ENCODE data around the gene MGAT5.

MGAT5 gene

GRCh38 chr2:134336352-134336751 is 82.5 kb downstream of the MGAT5 start:
- Histone ChIP-seq H3K4me3 (ENCODE audit: extremely low read depth, insufficient read depth, low read length, poor library complexity, severe bottlenecking) (no peak overlapping the region), H3K9me3 (ENCODE audit: control insufficient read depth, low read length) (no peaks in the 10 kb centered on the region), H3K4me1 (ENCODE audit: control insufficient read depth, insufficient read depth, low read length, poor library complexity, severe bottlenecking) (peaks cover 5% of the 10 kb centered on the region), H3K36me3 (ENCODE audit: control insufficient read depth, insufficient read depth, low read length) (peaks cover 2% of the 10 kb centered on the region), H3K27ac (ENCODE audit: low read depth, low read length, severe bottlenecking) (no peak overlapping the region)
- WGBS, 2 experiments (ENCODE audit: insufficient coverage in 2 of 2) = 60 to 75% methylated on average over 3 to 4 of the region's 4 CpGs

- 86 to 96% methylated on average over 3 of the region's 3 CpGs for WGBS, 2 experiments (ENCODE audit: insufficient coverage in 2 of 2)
Observed at GRCh38 chr2:134336921-134337320, 83.0 kb downstream of the MGAT5 start.

GRCh38 chr2:134337631-134338030 is 83.8 kb downstream of the MGAT5 start:
- Histone ChIP-seq H3K27ac (ENCODE audit: low read depth, low read length, severe bottlenecking) (no peak overlapping the region), H3K9me3 (ENCODE audit: control insufficient read depth, low read length) (no peaks in the 10 kb centered on the region), H3K4me1 (ENCODE audit: control insufficient read depth, insufficient read depth, low read length, poor library complexity, severe bottlenecking) (peaks cover 5% of the 10 kb centered on the region), H3K4me3 (ENCODE audit: extremely low read depth, insufficient read depth, low read length, poor library complexity, severe bottlenecking) (no peak overlapping the region), H3K36me3 (ENCODE audit: control insufficient read depth, insufficient read depth, low read length) (no peaks in the 10 kb centered on the region)
- no CpG with 5 or more reads among the region's 1 CpG for WGBS, 2 experiments (ENCODE audit: insufficient coverage in 2 of 2)

More at GRCh38 chr2:134336921-134337320, 83.0 kb downstream of the MGAT5 start:
- Histone ChIP-seq H3K4me1 (ENCODE audit: control insufficient read depth, insufficient read depth, low read length, poor library complexity, severe bottlenecking) (peaks cover 5% of the 10 kb centered on the region), H3K9me3 (ENCODE audit: control insufficient read depth, low read length) (no peaks in the 10 kb centered on the region), H3K4me3 (ENCODE audit: extremely low read depth, insufficient read depth, low read length, poor library complexity, severe bottlenecking) (no peak overlapping the region), H3K27ac (ENCODE audit: low read depth, low read length, severe bottlenecking) (no peak overlapping the region), H3K36me3 (ENCODE audit: control insufficient read depth, insufficient read depth, low read length) (no peaks in the 10 kb centered on the region)

GRCh38 chr2:134338208-134338607 is 84.3 kb downstream of the MGAT5 start:
- 97 to 98% methylated on average over 6 to 8 of the region's 8 CpGs for WGBS, 2 experiments (ENCODE audit: insufficient coverage in 2 of 2)
- H3K36me3 ChIP-seq (ENCODE audit: control insufficient read depth, insufficient read depth, low read length) = no peaks in the 10 kb centered on the region
- no peak overlapping the region for H3K4me3 ChIP-seq (ENCODE audit: extremely low read depth, insufficient read depth, low read length, poor library complexity, severe bottlenecking)
- peaks cover 5% of the 10 kb centered on the region for H3K4me1 ChIP-seq (ENCODE audit: control insufficient read depth, insufficient read depth, low read length, poor library complexity, severe bottlenecking)
- H3K27ac ChIP-seq (ENCODE audit: low read depth, low read length, severe bottlenecking) = no peak overlapping the region
- H3K9me3 ChIP-seq (ENCODE audit: control insufficient read depth, low read length) = no peaks in the 10 kb centered on the region

- Histone ChIP-seq H3K9me3 (ENCODE audit: control insufficient read depth, low read length) (no peaks in the 10 kb centered on the region), H3K4me3 (ENCODE audit: extremely low read depth, insufficient read depth, low read length, poor library complexity, severe bottlenecking) (no peak overlapping the region), H3K27ac (ENCODE audit: low read depth, low read length, severe bottlenecking) (no peak overlapping the region), H3K36me3 (ENCODE audit: control insufficient read depth, insufficient read depth, low read length) (peaks cover 10% of the 10 kb centered on the region), H3K4me1 (ENCODE audit: control insufficient read depth, insufficient read depth, low read length, poor library complexity, severe bottlenecking) (no peaks in the 10 kb centered on the region)
- 90% methylated on average over 2 of the region's 3 CpGs; no CpG with 5 or more reads in 1 of the 2 experiments for WGBS, 2 experiments (ENCODE audit: insufficient coverage in 2 of 2)
Observed at GRCh38 chr2:134341476-134341875, 87.6 kb downstream of the MGAT5 start.

- H3K4me1 ChIP-seq (ENCODE audit: control insufficient read depth, insufficient read depth, low read length, poor library complexity, severe bottlenecking) = no peaks in the 10 kb centered on the region
- H3K27ac ChIP-seq (ENCODE audit: low read depth, low read length, severe bottlenecking) = no peak overlapping the region
- 100% methylated on average over 2 to 3 of the region's 9 CpGs for WGBS, 2 experiments (ENCODE audit: insufficient coverage in 2 of 2)
- no peaks in the 10 kb centered on the region for H3K9me3 ChIP-seq (ENCODE audit: control insufficient read depth, low read length)
- no peak overlapping the region for H3K4me3 ChIP-seq (ENCODE audit: extremely low read depth, insufficient read depth, low read length, poor library complexity, severe bottlenecking)
- peaks cover 10% of the 10 kb centered on the region for H3K36me3 ChIP-seq (ENCODE audit: control insufficient read depth, insufficient read depth, low read length)
Observed at GRCh38 chr2:134344954-134345697, 91.3 kb downstream of the MGAT5 start.

- 96 to 98% methylated on average over 4 of the region's 4 CpGs for WGBS, 2 experiments (ENCODE audit: insufficient coverage in 2 of 2)
- H3K4me1 ChIP-seq (ENCODE audit: control insufficient read depth, insufficient read depth, low read length, poor library complexity, severe bottlenecking) = no peaks in the 10 kb centered on the region
- H3K4me3 ChIP-seq (ENCODE audit: extremely low read depth, insufficient read depth, low read length, poor library complexity, severe bottlenecking) = no peak overlapping the region
Observed at GRCh38 chr2:134346141-134346540, 92.3 kb downstream of the MGAT5 start.

GRCh38 chr2:134347756-134348155 is 93.9 kb downstream of the MGAT5 start:
- Histone ChIP-seq H3K4me3 (ENCODE audit: extremely low read depth, insufficient read depth, low read length, poor library complexity, severe bottlenecking) (no peak overlapping the region), H3K27ac (ENCODE audit: low read depth, low read length, severe bottlenecking) (no peak overlapping the region)
- WGBS, 2 experiments (ENCODE audit: insufficient coverage in 2 of 2) = 54 to 60% methylated on average over 1 to 2 of the region's 3 CpGs

More at GRCh38 chr2:134346141-134346540, 92.3 kb downstream of the MGAT5 start:
- Histone ChIP-seq H3K9me3 (ENCODE audit: control insufficient read depth, low read length) (no peaks in the 10 kb centered on the region), H3K27ac (ENCODE audit: low read depth, low read length, severe bottlenecking) (no peak overlapping the region), H3K36me3 (ENCODE audit: control insufficient read depth, insufficient read depth, low read length) (peaks cover 10% of the 10 kb centered on the region)

GRCh38 chr2:134348239-134348638 is 94.4 kb downstream of the MGAT5 start:
- Histone ChIP-seq H3K36me3 (ENCODE audit: control insufficient read depth, insufficient read depth, low read length) (peaks cover 10% of the 10 kb centered on the region), H3K9me3 (ENCODE audit: control insufficient read depth, low read length) (no peaks in the 10 kb centered on the region), H3K27ac (ENCODE audit: low read depth, low read length, severe bottlenecking) (no peak overlapping the region), H3K4me3 (ENCODE audit: extremely low read depth, insufficient read depth, low read length, poor library complexity, severe bottlenecking) (no peak overlapping the region), H3K4me1 (ENCODE audit: control insufficient read depth, insufficient read depth, low read length, poor library complexity, severe bottlenecking) (no peaks in the 10 kb centered on the region)
- 83% methylated on average over 3 of the region's 4 CpGs; no CpG with 5 or more reads in 1 of the 2 experiments for WGBS, 2 experiments (ENCODE audit: insufficient coverage in 2 of 2)

More at GRCh38 chr2:134347756-134348155, 93.9 kb downstream of the MGAT5 start:
- Histone ChIP-seq H3K9me3 (ENCODE audit: control insufficient read depth, low read length) (no peaks in the 10 kb centered on the region), H3K36me3 (ENCODE audit: control insufficient read depth, insufficient read depth, low read length) (peaks cover 10% of the 10 kb centered on the region), H3K4me1 (ENCODE audit: control insufficient read depth, insufficient read depth, low read length, poor library complexity, severe bottlenecking) (no peaks in the 10 kb centered on the region)

- no peak overlapping the region for H3K27ac ChIP-seq (ENCODE audit: low read depth, low read length, severe bottlenecking)
- H3K4me1 ChIP-seq (ENCODE audit: control insufficient read depth, insufficient read depth, low read length, poor library complexity, severe bottlenecking) = no peaks in the 10 kb centered on the region
- no peaks in the 10 kb centered on the region for H3K9me3 ChIP-seq (ENCODE audit: control insufficient read depth, low read length)
- WGBS, 2 experiments (ENCODE audit: insufficient coverage in 2 of 2) = 79 to 83% methylated on average over 3 of the region's 5 CpGs
- H3K36me3 ChIP-seq (ENCODE audit: control insufficient read depth, insufficient read depth, low read length) = peaks cover 10% of the 10 kb centered on the region
- H3K4me3 ChIP-seq (ENCODE audit: extremely low read depth, insufficient read depth, low read length, poor library complexity, severe bottlenecking) = no peak overlapping the region
Observed at GRCh38 chr2:134348760-134349159, 94.9 kb downstream of the MGAT5 start.

GRCh38 chr2:134351016-134351415 is 97.1 kb downstream of the MGAT5 start:
- no peaks in the 10 kb centered on the region for H3K9me3 ChIP-seq (ENCODE audit: control insufficient read depth, low read length)
- 50 to 67% methylated on average over 2 to 3 of the region's 3 CpGs for WGBS, 2 experiments (ENCODE audit: insufficient coverage in 2 of 2)

More at GRCh38 chr2:134351016-134351415, 97.1 kb downstream of the MGAT5 start:
- Histone ChIP-seq H3K27ac (ENCODE audit: low read depth, low read length, severe bottlenecking) (no peak overlapping the region), H3K4me1 (ENCODE audit: control insufficient read depth, insufficient read depth, low read length, poor library complexity, severe bottlenecking) (no peaks in the 10 kb centered on the region), H3K36me3 (ENCODE audit: control insufficient read depth, insufficient read depth, low read length) (peaks cover 2% of the 10 kb centered on the region), H3K4me3 (ENCODE audit: extremely low read depth, insufficient read depth, low read length, poor library complexity, severe bottlenecking) (no peak overlapping the region)

All from mesodermal cell (in vitro differentiated cells).